GM21737 (cell line): ENCODE results near the gene STAT5B.
"Not testable (repeated sequence)": the region's sequence is repeated elsewhere in the genome, so short reads cannot be mapped to it uniquely, and the experiment has no call there.

ENCODE experiments used
- ATAC-seq: cut with Tn5 transposase; IDR thresholded peaks from one replicate; pipeline ENCODE4 v1.9.1; 2021; ENCODE audit warnings: mild to moderate bottlenecking, moderate library complexity; ENCODE audit not compliant: unreplicated experiment

The STAT5B gene

GRCh38 chr17:42271006-42271778, 5.0 kb downstream of the STAT5B start:
- no peak for ATAC-seq

GRCh38 chr17:42270596-42270995, 5.6 kb downstream of the STAT5B start:
- ATAC-seq: no peak

- no peak for ATAC-seq
Measured at GRCh38 chr17:42270170-42270535, 6.0 kb downstream of the STAT5B start.

GRCh38 chr17:42268236-42268635, 8.0 kb downstream of the STAT5B start:
- no peak for ATAC-seq

- ATAC-seq: no peak
Measured at GRCh38 chr17:42266918-42267766, 9.0 kb downstream of the STAT5B start.

GRCh38 chr17:42266462-42266861, 9.7 kb downstream of the STAT5B start:
- ATAC-seq: no peak

GRCh38 chr17:42264366-42264765, 11.8 kb downstream of the STAT5B start:
- not testable (repeated sequence) for ATAC-seq

- ATAC-seq: no peak
Measured at GRCh38 chr17:42260318-42260717, 15.9 kb downstream of the STAT5B start.

- no peak for ATAC-seq
Measured at GRCh38 chr17:42255445-42255844, 20.7 kb downstream of the STAT5B start.

GRCh38 chr17:42253578-42253977, 22.6 kb downstream of the STAT5B start:
- no peak for ATAC-seq

- ATAC-seq: no peak
Measured at GRCh38 chr17:42252597-42253550, 23.3 kb downstream of the STAT5B start.

GRCh38 chr17:42251115-42251514, 25.1 kb downstream of the STAT5B start:
- no peak for ATAC-seq

- ATAC-seq: no peak
Measured at GRCh38 chr17:42249681-42250446, 26.3 kb downstream of the STAT5B start.

GRCh38 chr17:42248351-42249179, 27.6 kb downstream of the STAT5B start:
- ATAC-seq: peak; percentile 86

- ATAC-seq: no peak
Measured at GRCh38 chr17:42247734-42248133, 28.5 kb downstream of the STAT5B start.

- no peak for ATAC-seq
Measured at GRCh38 chr17:42246515-42246914, 29.7 kb downstream of the STAT5B start.

- not testable (repeated sequence) for ATAC-seq
Measured at GRCh38 chr17:42245183-42245582, 31.0 kb downstream of the STAT5B start.

GRCh38 chr17:42244116-42244515, 32.1 kb downstream of the STAT5B start:
- ATAC-seq: not testable (repeated sequence)

GRCh38 chr17:42243493-42243982, 32.7 kb downstream of the STAT5B start:
- ATAC-seq: no peak
